ENCODE measurements around the gene MBOAT2.

GRCh38 chr2:8858910-8859309 lies 144.6 kb downstream of the MBOAT2 start:
- no peak for TF ChIP-seq CTCF (IDR thresholded peaks at IDR 0.05; ENCODE audit: low read depth, low read length)
- TF ChIP-seq EZH2phosphoT487 (IDR thresholded peaks at IDR 0.05; ENCODE audit: low read depth) = no peak

Measured in OCI-LY3 (cell line).